Bronchial epithelial cell (primary cell): ENCODE data around the gene RPP30. TPM values are rescaled to one million over a fixed set of nuclear protein-coding genes. Genes with fewer than 3 reads are reported as not detected.

Source experiments
- DNase-seq: peaks from one replicate; pipeline ENCODE4 v3.0.0-alpha.2; 2010; ENCODE audit warnings: low read depth
- FAIRE-seq: peaks from 2 replicates; lab custom pipeline; 2011; peaks lifted over from hg19 to GRCh38; lab: Jason Lieb, UNC
- H3K27me3 ChIP-seq: 2 replicates; pipeline ENCODE4 v1.5.1; 2011; ENCODE audit warnings: low read length; ENCODE audit not compliant: control insufficient read depth, insufficient read depth
- H3K36me3 ChIP-seq: 2 replicates; pipeline ENCODE4 v1.5.1; 2011; ENCODE audit warnings: low read length; ENCODE audit not compliant: control insufficient read depth, insufficient read depth
- H3K4me3 ChIP-seq: 2 replicates; pipeline ENCODE4 v1.5.1; 2011; ENCODE audit warnings: mild to moderate bottlenecking, low read depth, low read length, control low read depth
- total RNA-seq: library from RNA; depleted of rRNA; stranded (reverse); fragments of >200 nt; gene quantifications from 2 replicates; pipeline ENCODE4 v1.2.1, GENCODE V29; 2014
- TF ChIP-seq, protein P1 (sequence below): IDR thresholded peaks from 2 replicates; pipeline ENCODE4 v1.5.1; 2011; ENCODE audit warnings: mild to moderate bottlenecking, moderate library complexity, low read length, control low read depth, inconsistent platforms; ENCODE audit not compliant: insufficient read depth, severe bottlenecking

RPP30 gene
- total RNA-seq, 1 donor from 2014 or later: 25.0 TPM

DNA sequence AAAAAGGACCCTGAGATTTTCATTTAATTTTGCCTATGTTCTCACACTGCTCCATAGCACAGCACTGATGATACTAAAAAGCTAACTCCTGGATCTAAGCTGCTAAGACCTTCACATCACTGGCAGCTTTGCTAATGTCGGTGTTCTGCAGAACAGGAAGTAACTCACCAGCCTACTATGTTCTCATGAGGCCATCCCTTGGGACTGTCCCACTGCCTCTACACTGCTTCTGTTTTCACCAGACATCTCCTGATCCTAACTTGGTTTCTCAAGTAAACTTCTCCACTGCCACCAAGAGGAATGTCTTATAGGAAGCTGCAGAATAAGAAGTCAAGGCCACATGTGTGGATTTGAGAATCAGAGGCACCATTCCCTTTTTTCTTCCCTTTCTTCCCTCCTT, 29.0 kb upstream of the RPP30 start:
- H3K4me3 ChIP-seq: no peak overlapping the region
- FAIRE-seq (no peak), DNase-seq (no peak)
- no peaks in the 10 kb centered on the region for H3K36me3 ChIP-seq
- TF ChIP-seq, protein P1, sequence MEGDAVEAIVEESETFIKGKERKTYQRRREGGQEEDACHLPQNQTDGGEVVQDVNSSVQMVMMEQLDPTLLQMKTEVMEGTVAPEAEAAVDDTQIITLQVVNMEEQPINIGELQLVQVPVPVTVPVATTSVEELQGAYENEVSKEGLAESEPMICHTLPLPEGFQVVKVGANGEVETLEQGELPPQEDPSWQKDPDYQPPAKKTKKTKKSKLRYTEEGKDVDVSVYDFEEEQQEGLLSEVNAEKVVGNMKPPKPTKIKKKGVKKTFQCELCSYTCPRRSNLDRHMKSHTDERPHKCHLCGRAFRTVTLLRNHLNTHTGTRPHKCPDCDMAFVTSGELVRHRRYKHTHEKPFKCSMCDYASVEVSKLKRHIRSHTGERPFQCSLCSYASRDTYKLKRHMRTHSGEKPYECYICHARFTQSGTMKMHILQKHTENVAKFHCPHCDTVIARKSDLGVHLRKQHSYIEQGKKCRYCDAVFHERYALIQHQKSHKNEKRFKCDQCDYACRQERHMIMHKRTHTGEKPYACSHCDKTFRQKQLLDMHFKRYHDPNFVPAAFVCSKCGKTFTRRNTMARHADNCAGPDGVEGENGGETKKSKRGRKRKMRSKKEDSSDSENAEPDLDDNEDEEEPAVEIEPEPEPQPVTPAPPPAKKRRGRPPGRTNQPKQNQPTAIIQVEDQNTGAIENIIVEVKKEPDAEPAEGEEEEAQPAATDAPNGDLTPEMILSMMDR: no peak
- H3K27me3 ChIP-seq: no peaks in the 10 kb centered on the region

DNA sequence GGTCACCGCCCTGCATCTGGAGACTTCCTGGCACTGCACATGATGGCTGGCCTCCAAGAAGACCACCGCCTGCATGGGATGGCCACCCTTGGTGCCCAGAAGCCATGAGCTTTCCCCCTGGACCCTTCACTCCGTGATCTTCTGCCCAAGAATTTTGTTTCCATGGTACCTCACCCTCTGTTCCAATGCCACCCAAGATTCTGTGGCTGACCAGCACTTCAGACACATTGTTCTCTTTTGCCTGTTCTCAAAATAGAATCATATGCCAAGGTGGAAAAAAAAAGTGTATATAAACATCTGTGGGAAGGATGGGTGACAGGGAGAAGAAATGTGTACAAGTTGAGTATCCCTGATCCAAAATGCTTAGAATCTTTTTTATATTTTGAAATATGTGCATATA, 26.0 kb upstream of the RPP30 start:
- Histone ChIP-seq H3K4me3 (no peak overlapping the region), H3K27me3 (no peaks in the 10 kb centered on the region), H3K36me3 (no peaks in the 10 kb centered on the region)
- FAIRE-seq (no peak), DNase-seq (no peak)
- TF ChIP-seq, protein P1: no peak

DNA sequence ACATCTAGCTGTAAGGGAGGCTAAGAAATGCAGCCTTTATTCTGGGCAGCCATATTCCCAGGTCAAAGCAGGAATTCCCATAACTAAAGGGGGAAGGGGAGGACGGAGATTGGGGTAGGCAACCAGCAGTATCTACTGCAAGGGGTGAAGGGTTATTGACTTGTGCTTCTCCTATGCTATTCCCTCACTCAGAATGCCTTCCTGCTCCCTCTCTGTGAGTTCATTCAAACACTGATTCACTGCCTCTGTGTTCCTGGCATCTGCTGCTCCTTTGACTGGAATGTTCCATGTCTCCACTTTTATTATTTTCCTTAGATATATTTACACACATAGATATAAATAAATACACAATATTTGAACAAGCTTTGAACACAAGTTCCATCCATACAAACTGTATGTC, 25.0 kb upstream of the RPP30 start:
- TF ChIP-seq, protein P1: no peak
- no peak for FAIRE-seq

DNA sequence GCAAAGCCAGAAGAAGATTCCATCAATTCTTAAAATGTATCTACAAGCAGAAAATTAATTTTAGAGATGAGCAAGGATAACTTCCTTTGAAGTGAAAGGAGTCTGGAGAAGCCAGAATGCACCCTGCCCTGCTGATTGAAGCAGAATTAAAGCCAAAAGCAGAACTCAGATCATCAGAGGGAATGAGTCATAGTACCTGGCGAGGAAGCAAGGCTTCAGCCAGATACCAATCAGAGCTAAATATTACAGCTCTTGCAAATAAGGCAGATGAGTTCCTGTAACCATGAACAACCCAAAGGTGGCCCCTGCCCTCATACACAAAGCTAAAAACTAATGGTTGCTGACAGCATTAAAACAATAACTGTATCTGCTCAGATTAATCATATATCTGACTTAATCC, 24.3 kb upstream of the RPP30 start:
- DNase-seq (peak; percentile 93), FAIRE-seq (no peak)
- Histone ChIP-seq H3K27me3 (no peaks in the 10 kb centered on the region), H3K4me3 (no peak overlapping the region), H3K36me3 (no peaks in the 10 kb centered on the region)
- TF ChIP-seq, protein P1: no peak

More for the DNA sequence above, 25.0 kb upstream of the RPP30 start:
- H3K27me3 ChIP-seq: no peaks in the 10 kb centered on the region
- no peak overlapping the region for H3K4me3 ChIP-seq
- DNase-seq: peak; percentile 72
- H3K36me3 ChIP-seq: no peaks in the 10 kb centered on the region

DNA sequence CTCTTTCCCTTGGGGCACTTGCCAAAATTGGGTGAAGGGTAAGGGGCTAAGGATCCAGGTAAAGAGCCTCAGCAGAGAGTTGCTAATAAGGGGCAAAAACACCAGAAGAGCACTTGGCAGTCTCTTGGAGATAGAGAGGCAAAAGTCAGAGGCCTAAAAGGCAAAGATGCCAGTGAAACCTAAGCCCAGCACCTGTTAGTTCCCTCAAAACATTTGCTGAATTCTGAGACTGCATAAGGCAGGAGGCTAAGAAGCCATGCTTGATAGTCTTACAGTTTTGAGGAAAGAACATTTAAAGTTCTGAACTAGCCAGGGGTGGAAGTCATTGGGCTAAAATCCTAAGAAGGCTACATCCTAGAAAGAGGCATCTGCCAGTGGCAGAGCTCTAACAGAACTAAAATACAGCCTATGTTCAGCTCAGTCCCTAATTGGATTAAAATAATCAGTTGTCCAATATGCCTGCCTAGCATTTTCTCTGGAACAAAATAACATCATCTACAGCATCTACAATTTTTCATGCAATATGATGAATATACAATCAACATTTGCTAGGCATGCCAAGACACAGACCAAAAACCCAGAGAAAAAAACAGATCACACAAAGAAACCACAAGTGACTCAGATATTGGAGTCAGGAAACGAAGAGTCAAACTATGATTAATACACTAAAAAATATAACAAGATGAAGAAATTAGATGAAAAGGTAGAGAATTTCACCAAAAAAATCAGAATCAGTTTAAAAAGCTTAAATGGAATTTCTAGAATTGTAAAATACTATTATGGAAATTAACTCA, 21.6 kb upstream of the RPP30 start:
- Histone ChIP-seq H3K36me3 (no peaks in the 10 kb centered on the region), H3K27me3 (no peaks in the 10 kb centered on the region), H3K4me3 (no peak overlapping the region)
- FAIRE-seq (no peak), DNase-seq (peak; percentile 95)
- TF ChIP-seq, protein P1: no peak
